CD4-positive, alpha-beta T cell treated with Interleukin-15 for 1 hour (primary cell): ENCODE data around the gene HSPB7.
"Not testable (repeated sequence)": the region's sequence is repeated elsewhere in the genome, so short reads cannot be mapped to it uniquely, and the experiment has no call there.

Source experiments
- DNase-seq: peaks from one replicate; pipeline ENCODE4 v3.0.0-alpha.2; 2020

Gene HSPB7

DNA sequence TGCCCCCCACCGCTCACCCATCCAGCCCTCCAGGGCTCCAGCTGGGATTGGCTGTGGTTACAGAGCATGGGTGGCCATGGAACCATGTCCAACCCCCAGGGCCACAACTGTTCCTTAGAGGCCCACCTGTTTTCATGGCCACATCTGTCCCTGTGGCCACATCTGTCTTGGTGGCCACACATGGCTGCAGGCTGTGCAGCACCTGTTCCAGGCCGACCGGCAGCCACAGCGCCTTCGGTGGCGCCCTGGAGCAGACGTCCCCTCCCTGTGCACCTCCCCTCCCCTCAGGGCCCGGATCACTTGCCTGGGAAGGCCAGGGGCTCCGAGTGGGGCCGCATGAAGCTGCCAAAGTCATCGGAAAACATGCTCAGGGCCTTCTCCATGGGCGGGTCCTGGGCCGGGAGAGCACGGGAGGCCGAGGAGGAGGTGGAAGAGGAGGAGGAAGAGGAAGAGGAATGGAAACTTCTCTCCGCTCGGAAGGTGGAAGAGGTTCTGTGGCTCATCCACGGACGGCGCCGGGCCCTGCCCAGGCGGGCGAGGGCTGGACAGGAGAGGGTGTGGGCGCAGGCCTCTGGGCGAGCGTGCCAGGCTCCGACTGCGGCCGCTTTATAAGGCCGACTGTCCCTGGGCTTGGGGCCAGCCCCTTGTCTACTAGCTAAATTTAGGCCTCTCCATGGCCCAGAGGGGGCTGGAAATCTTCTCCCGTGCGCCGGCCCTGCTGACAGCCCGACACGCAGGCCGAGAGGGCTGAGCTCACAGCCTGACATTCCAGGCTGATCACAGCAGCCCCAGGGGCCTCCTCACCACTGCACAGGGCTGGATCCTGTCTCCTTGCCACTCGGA is at the start of gene HSPB7:
HSPB7 (minus strand) TSS at position 583 of the 843 bp plus-strand sequence; CDS start at position 503, 80 bp downstream.
- DNase-seq: no peak

DNA sequence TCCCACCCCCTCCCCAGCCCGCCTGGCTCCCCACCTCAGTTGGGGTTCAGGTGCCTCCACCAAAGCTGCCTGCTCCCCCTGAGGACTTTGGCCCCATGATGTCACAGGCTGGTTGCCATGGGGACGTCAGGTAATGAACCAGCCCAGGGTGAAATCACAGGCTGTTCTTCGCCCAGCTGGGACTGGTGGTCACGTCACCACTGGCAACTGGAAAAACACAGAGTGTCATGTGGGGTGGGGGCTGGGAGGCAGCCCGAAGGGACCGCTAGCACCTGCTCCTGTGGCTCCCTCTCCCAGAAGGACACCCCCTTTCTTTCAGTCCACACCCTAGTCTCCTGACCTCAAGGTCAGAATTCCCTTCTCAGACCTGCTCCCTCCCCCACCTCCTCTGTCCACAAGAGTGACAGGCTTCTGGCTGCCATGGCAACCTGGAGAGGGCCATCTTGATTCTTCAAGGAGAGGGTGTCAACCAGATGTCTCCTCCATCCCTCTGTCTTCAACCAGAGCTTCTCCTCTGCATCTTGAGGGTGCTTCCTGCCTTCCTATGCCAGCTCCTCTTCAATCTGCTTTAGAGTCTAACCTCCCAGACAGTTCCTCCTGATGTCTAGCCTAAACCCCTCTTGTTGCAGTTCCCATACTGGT is 49.4 kb upstream of the HSPB7 start:
- no peak for DNase-seq

DNA sequence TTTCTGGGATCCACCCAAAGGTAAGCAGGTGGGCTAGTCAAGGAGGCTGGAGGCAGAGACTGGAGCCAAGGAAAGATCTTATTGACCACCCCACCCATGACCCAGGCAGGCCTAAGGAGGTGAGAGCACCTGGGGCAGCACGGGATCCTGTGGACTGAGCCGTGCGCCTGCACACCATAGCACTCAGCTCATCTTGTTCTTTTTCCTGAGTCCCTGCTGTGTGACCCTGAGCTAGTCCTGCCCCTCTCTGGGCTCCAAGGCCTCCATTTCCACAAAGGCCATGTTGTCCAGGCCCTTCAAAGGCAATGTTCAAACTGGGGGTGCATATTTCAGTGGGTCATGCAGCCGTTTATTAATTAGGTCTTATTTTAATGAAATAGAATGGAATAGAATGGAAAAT is 48.4 kb upstream of the HSPB7 start:
- no peak for DNase-seq

DNA sequence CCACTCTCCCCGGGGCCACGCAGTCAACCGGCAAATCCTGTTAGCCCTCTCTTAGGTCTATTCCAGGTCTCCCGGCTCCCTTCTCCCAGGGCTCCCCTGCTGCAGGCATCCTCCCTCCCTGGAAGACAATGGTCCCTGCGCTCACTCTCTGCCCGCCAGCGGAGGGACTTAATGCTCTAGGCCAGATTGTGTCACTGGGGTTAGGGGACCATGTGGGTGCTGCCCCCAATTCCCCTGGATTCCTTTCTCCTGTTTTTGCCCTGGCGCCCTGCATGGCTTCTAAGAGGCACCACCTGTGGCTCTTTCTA is 47.4 kb upstream of the HSPB7 start:
- DNase-seq: no peak

DNA sequence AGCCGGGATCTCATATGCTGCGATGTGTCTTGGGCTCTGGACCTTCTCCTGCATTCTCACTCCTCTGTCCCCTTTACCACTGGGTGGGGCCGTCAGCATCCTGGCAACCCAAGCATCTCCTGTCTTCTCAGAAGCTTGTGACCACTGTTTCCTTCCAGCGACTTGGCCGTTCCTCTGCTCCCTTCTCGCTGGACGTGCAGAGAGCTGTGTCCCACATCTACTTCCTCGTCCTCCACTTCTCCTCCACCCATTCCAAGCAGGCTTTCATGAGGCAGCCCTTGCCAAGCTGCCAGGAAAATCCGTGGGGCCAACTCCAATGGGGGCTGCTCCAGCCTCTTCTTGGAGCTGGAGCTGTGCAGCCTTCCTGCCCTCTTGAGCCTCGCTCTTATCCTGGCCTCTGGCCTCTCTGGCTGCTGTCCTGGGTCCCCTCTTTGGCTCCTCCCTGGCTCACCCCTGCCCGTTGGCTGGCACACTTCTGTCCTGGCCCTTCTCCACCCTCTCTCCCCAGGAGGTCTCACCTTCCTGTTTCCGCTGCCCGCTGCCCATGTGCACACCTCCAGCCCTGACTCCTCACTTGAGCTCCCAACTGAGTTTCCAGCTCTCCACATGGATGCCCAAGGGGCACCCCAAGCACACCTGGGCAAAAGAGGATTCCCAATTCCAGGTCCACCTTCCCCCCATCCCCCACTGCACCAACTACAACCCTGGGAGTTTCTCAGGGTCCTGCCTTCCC is 46.9 kb upstream of the HSPB7 start:
- DNase-seq: no peak

DNA sequence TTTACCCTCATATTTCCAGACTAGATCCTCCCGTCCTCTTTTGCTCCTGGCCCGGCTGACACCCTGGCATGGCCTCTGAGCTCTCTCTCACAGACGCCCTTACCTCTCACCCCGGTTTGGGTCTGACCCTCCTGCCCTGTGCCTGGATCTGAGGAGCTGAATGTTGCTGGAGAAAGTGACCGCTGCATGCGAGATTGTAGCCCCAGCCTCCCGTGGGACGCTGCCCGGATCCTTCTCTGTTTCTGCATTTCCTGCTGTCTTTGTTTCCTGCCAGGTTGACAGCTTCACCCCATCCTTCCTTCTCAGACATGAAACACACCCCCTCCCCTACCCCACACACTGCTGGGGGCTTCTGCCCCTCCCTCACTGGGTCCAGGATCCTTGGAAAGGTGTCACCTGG is 46.1 kb upstream of the HSPB7 start:
- no peak for DNase-seq

DNA sequence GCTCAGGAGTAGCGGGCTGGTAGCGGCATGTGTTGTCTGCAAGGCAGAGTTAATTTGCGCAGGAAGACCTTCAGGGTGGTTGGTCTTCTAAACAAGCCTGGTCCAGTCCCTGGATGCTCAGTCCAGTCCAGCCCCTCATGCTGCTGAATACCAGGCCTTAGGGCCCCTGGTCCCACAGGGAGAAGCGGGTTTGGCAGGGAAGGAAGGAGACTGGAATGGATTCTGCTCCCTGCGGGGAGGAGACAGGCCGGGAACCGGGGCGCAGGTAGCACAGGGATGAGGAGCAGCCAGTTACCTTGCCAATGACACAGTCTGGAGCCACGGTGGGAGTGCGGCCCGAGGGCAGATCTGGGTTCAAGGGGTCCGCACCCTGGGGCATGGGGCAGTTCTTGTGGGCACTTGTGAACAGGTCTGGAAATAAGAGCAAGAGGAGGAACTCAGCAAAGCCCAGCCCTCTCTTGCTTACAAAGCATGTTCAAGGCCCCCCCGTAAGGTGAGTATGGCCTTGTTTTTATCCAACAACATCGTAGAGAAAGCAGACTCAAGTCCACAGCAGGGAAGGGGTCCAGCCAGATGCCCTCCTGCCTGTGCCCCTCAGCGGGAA is 45.5 kb upstream of the HSPB7 start:
- DNase-seq: no peak

DNA sequence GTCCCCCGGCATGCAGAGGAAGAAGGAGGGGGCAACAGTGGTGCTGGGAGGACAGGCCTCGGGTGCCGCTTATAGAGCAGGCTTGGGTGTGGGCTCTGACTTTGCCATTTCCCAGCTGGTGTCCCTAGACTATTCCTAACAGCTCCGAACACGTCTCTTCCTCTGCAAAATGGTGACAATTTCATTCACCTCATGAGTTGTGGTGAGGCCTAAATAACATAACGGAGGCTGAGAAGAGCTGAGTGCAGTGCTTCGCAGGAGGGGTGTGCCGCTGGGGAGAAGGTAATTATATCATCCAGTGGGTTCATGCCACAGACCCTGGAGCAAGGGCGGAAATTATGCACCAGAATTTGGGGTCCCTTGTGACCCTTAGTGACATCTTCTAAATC is 44.8 kb upstream of the HSPB7 start:
- not testable (repeated sequence) for DNase-seq

DNA sequence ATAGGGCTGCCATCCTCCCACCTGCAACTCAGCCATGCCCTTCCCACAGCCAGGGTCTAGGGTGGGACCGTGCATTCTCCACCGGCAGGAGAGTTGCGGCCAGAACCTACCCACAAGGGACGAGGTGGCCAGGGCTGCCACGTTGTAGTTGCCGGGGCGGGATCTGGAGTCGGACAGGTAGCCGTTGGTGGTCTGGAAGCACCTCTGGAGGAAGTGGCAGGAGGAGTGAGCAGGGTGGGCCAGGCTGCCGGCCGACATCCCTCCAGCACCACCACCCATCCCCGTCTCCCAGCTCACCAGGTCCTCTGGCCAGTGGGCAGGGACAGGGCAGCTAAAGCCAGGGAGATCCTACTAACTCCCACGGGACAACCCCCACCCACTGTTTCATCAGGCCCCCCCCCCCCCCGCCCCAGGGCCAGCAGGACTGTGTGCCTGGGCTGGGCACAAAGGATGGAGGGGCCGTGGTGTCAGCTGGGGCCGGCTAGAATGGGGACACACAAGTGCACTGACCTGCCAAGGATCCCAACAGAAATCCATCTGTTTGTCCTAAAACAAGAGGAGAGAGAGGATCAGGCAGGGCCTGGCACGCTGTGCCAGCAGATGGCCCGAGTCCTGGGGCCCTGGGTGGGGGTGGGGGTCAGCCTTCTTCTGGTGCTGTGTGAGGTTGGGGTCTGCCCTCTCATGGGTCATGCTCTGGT is 44.3 kb upstream of the HSPB7 start:
- not testable (repeated sequence) for DNase-seq

DNA sequence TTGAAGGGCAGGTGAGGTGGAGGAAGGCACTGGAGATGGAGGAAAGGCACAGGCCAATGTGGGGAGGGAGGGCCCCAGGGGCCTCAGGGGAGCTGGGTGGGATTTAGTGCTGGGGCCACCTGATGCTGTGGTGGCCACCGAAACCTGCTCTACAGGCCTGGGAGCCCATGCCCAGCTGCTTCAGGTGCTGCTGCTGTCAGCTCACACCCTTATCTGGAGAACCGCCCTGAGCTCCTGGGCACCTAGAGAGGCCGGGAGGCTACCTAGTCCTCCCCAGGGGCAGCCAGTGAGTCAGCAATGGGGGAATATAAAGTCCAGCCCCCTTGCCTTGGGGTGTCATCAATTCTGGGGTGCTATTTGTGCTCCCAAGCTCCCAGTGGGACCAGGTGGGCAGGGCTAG is 43.4 kb upstream of the HSPB7 start:
- no peak for DNase-seq

DNA sequence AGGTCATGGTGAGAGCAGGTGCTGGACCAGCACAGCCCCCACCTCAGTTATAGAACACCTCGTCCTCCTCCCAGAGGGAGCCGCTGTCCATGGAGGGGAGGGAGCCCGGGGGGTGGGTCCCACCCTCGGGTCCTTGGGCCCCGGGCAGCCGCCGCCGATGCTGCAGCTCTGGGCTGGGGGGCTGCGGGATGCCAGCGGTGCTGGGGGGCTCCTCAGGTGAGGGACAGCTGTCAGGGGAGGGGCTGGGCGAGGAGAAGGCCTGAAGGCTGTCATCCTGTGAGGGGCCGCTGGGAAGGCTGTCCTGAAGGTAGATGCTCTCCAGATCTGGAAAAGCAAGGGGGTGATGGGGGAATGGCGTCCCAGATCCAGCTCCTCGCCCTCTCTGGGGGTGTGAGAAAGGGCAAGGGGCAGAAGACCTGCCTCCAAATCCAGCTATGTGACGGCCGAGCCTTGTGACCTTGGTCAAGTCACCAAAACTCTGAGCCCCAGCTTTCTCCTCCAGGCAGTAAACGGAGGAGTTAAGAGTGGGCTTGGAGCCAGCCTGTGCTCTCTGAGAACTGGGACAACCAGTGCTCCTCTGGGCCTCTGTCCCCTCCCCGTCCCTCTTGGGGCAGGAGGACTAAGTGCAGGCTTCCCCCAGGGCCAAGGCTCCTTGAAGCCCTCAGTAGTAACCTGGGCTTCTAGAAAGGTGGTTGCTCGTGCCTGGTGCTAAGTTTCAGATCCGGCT is 40.7 kb upstream of the HSPB7 start:
- DNase-seq: not testable (repeated sequence)

DNA sequence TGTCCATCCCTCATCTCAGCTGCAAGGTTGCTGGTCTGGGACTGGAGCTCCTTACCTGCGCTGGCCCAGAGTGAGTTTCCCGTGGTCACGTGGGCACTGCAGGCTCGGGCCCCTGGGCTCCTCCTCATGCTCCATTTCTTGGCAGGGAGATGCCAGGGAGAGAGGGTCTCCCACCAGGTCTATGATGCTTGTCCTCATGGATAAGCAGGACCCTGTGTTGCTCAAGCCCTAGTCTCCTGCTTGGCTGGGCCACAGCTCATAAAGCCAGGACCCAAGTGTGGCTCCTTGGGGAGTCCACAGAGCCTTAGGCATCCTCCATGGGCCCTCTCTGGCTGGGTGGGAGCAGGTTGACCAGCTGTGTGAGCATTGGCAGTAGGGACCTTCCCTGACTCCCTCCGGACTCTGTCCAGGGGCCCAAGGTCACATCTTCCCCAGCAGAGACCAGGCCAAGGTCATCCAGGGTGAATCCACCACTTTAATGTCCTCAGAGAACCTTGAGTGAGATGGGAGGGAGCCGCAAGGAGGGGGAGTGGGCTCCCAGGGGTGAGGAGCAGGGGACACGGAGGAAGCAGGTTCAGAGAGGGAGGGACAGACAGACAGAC is 39.6 kb upstream of the HSPB7 start:
- not testable (repeated sequence) for DNase-seq

DNA sequence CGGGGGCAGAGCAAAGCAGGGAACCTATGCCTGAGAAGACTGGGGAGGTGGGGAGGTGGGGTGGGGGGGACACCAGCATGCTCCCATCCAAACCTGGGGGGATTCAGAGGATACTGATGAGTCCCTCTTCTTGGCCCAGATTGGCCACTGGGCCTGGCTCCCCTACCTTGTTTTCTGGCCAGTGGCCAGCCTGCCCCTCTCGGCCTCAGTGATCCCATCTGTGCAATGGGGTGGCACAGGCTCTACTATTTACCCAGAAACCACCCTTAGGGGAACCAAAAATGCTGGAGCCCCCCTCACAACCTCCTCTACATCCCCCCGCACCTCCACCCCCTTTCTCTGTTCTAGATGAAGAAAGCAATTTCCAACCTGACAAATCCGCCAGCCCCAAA is 38.7 kb upstream of the HSPB7 start:
- not testable (repeated sequence) for DNase-seq

DNA sequence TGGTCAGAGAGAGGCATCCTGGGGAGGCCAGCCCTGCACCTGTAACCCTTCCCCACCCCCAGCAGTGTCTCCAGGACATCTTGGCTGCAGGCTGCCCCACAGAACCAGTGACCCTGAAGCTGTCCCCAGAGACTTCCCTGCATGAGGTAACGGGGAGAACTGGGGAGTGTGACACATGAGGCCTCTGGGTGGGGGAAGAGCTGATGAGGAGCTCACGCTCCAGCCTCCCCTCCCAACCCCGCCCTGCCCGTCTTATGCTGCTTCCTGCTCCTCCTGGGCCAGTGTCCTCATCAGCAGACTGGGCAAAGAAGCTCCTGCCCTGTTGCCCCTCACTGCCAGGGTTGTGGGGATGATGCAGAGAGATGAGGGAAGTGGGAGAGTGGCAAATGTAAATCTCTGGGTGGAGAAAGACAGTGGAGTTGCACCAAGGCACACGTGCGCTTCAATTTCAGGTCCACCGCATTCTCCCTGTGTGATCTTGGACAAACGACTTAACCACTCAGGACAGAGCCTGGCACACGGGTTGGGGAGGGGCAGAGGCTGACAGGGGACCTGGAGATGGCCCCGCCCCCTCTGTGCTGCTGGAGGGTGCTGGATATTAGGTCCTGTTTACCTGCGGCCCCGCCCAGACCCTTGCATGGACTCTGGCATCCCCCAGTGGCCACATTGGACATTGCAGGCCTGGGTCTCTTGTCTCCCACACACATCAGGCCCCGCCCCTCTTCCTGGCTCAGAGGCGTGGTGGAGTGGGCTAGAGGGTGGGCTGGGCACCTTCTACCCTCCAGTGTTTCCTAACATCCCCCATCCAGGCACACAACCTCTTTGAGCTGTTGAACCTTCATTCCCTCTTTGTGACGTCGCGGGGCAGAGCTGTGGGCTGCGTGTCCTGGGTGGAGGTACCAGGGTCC is 38.0 kb upstream of the HSPB7 start:
- peak; percentile 87 for DNase-seq

DNA sequence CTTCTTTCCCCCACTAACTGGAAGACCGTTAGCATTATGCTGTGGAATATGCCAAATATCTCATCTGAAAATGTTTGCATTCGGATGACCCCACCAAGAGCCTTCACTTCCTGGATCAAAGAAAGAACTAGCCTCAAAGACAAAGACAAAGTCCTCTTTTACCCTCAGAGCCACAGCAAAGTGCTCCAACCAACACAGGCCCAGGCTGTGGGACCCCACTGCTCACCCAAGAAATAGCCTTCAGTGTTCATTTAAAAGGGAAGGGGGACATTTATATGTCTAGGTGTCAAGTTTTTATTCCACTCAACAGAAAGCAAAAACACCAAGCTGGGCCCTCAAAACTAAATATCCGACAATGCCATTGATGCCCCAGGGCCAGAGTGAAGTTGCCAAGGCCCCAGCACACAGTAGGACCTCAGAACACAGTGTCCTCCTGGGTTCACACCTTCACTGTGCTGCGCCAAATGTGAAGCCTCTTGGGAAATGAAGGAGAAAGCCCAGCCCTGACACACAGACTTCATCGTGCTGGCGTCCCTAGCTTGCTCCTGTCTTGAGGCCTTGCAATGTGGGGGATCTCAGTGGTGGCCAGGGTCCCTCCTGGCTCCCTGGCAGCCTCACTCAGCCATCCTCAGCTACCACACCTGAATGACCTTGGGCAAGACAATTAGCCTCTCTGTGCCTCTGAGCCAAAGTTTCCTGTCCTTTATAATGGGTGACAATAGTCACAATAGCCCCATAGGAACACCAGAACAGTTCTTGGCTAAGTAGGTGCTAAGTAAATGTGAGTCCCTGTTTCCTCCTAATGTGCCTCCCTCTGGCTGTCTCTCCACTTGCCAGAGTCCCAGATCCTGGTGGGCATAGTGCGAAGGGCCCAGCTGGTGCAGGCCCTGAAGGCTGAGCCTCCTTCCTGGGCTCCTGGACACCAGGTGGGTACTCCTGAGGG is 37.0 kb upstream of the HSPB7 start:
- no peak for DNase-seq

DNA sequence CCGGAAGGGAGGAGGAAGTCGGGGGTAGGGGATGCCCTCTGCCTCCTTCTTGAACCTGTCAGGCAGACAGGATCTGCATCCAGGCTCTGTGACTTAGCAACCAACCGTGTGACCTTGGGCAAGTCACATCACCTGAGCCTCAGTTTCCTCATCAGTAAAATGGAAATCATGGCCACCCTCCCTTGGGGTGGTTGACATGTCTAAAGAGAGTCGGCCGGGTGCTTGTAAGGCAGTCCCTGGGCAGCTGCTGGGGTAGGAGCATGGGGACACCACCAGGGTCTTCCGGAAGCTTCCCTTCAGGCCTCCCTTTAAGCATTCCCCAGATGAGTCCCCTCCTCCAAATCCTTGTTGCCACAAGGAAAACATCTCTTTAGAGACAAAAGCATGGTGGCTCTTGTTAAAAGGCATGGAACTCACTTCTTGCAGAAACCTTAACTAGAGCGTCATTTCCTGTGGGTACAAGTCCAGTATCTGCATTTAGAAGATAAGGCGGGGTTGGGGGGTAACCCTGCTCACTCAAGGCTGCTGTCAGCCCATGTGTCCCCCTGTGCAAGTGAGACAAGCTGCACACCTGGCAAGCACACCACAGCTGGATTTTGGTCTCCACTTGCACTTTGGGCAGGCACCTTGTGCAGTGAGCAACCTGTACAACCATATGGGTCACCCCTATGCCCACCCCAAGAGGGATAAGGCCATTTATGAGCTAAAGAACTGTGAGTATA is 36.1 kb upstream of the HSPB7 start:
- no peak for DNase-seq

DNA sequence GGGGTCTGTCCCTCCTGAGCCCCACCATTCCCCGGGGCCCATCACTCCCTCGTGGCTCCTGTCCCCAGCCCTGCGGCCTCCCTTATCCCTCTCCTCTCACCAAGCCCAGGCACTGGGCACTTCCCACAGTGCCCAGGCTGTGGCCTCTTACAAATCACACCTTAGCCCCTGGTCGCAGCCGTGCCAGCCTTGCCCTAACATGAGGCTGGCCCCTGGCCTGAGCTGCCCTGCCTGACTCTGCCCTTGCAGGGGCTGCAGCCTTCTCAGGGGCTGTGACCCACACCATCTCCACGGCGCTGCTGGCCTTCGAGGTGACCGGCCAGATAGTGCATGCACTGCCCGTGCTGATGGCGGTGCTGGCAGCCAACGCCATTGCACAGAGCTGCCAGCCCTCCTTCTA is 34.1 kb upstream of the HSPB7 start:
- DNase-seq: not testable (repeated sequence)

DNA sequence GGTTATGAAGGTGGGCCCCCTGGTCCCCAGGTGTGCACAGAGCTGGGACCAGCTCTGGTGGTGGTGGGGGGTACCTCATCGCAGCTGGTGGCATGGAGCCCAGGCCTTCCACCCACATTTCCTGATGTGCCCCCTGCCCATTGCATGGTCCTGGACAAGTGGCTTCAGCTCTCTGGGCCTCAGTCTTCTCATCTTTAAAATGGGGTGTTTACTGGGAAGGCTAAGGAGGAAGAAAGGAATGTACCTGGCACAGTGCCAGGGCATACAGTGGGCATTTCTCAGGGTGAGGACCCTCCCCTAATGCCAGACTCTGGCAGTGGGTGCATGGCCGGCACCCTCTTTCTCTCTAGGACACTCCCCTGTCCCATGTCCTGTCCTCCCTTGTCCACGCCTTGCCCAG is 33.2 kb upstream of the HSPB7 start:
- no peak for DNase-seq

DNA sequence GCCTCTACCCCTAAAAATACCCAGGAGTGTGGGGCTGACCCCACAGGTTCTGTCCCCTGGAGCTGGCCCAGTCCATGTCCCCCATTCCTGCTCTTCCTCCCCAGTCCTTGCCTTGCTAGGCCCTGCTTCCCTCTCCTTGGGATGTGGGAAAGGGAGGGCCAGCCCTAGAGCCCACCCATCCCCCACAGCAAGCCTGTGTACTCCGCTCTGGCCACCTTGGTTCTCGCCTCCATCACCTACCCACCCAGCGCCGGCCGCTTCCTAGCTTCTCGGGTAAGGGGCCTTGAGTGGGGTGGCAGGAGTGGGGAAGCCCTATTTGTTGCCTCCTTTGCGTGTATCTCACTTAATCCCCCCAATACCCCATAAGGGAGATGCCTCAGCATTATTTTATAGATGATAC is 32.5 kb upstream of the HSPB7 start:
- no peak for DNase-seq
